ENCODE data around the gene AKAP10. TPM values are rescaled to one million over a fixed set of nuclear protein-coding genes. Genes with fewer than 3 reads are reported as not detected.

The AKAP10 gene
- total RNA-seq, 3 donors from 2014 or later (not counting 1 experiment from before 2014, with no cell fraction given), result 46.2 to 60.9 (median 48.6) TPM

DNA sequence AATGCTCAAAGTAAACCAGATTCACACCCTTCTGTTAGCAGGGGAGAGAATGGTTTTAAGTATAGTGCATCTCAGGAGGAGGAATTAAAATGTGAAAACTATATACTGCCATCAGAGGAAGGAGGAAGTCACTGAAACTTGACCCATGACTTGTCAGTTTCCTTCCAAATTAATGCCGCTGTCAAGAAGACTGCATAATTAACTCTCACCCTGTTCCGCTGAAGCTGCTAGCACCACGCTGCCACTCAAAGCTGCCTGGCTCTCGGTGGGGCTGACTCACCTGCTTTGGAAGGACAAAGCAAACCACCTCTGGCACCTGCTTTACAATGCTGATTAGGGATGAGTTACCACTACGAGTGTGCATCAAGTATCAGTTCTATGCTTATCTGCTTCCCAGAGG, 72.1 kb downstream of the AKAP10 start:
- Histone ChIP-seq H3K9me3 (ENCODE audit: control insufficient read depth, insufficient read depth, low read length) (no peaks in the 10 kb centered on the region), H3K27ac (ENCODE audit: low read length) (no peak overlapping the region), H3K4me3 (ENCODE audit: low read length) (no peak overlapping the region), H3K4me1 (ENCODE audit: control insufficient read depth, insufficient read depth, low read length) (no peaks in the 10 kb centered on the region), H3K36me3 (ENCODE audit: control insufficient read depth, insufficient read depth, low read length) (peaks cover 59% of the 10 kb centered on the region), H3K27me3 (ENCODE audit: control insufficient read depth, insufficient read depth, low read length) (no peaks in the 10 kb centered on the region)
- ATAC-seq (no peak), DNase-seq (no peak)
- Mint-ChIP-seq H3K27ac (no peak overlapping the region), H3K27me3 (ENCODE audit: low read depth in 2 of 2) (no peaks in the 10 kb centered on the region), H3K9me3 (no peaks in the 10 kb centered on the region), H3K4me1 (no peaks in the 10 kb centered on the region), H3K4me3 (no peak overlapping the region), H3K36me3 (peaks cover 23% of the 10 kb centered on the region)
- TF ChIP-seq, protein P1, sequence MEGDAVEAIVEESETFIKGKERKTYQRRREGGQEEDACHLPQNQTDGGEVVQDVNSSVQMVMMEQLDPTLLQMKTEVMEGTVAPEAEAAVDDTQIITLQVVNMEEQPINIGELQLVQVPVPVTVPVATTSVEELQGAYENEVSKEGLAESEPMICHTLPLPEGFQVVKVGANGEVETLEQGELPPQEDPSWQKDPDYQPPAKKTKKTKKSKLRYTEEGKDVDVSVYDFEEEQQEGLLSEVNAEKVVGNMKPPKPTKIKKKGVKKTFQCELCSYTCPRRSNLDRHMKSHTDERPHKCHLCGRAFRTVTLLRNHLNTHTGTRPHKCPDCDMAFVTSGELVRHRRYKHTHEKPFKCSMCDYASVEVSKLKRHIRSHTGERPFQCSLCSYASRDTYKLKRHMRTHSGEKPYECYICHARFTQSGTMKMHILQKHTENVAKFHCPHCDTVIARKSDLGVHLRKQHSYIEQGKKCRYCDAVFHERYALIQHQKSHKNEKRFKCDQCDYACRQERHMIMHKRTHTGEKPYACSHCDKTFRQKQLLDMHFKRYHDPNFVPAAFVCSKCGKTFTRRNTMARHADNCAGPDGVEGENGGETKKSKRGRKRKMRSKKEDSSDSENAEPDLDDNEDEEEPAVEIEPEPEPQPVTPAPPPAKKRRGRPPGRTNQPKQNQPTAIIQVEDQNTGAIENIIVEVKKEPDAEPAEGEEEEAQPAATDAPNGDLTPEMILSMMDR (IDR thresholded peaks at IDR 0.05), result no peak
- intact Hi-C loops (cut with micrococcal nuclease), result no loop called here
- 84% methylated on average over 5 of the region's 5 CpGs for WGBS (ENCODE audit: insufficient coverage)

DNA sequence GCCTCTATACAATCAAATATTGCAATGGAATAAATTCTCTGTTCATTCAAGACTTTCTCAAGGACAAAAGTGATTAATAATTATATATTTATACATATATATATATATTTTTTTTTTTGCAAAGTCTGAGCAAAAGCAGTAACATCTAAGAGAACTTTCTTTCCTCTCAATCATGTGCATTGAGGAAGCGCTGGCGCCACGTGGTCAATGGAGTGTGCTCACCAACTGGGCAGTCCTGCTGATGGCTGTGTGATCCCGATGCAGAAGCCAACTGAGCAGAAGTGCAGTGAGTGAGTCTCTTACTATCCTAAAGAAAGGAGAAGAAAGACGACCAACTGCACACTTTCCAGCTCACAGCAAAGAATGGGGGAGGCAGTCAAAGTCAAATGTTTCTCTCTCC, 72.7 kb downstream of the AKAP10 start:
- no peaks in the 10 kb centered on the region for H3K27me3 ChIP-seq (ENCODE audit: control insufficient read depth, insufficient read depth, low read length)
- H3K9me3 ChIP-seq (ENCODE audit: control insufficient read depth, insufficient read depth, low read length), result no peaks in the 10 kb centered on the region
- H3K4me3 ChIP-seq (ENCODE audit: low read length), result no peak overlapping the region
- no peak for DNase-seq
- TF ChIP-seq, protein P1 (IDR thresholded peaks at IDR 0.05), result no peak
- H3K9me3 Mint-ChIP-seq, result no peaks in the 10 kb centered on the region
- H3K4me1 Mint-ChIP-seq, result no peaks in the 10 kb centered on the region
- H3K36me3 ChIP-seq (ENCODE audit: control insufficient read depth, insufficient read depth, low read length), result peaks cover 59% of the 10 kb centered on the region
- no peak overlapping the region for H3K4me3 Mint-ChIP-seq
- 96% methylated on average over 4 of the region's 5 CpGs for WGBS (ENCODE audit: insufficient coverage)
- intact Hi-C loops (cut with micrococcal nuclease), result no loop called here
- no peaks in the 10 kb centered on the region for H3K27me3 Mint-ChIP-seq (ENCODE audit: low read depth in 2 of 2)
- no peak overlapping the region for H3K27ac Mint-ChIP-seq
- ATAC-seq, result no peak
- H3K27ac ChIP-seq (ENCODE audit: low read length), result no peak overlapping the region
- H3K36me3 Mint-ChIP-seq, result peaks cover 23% of the 10 kb centered on the region
- no peaks in the 10 kb centered on the region for H3K4me1 ChIP-seq (ENCODE audit: control insufficient read depth, insufficient read depth, low read length)

DNA sequence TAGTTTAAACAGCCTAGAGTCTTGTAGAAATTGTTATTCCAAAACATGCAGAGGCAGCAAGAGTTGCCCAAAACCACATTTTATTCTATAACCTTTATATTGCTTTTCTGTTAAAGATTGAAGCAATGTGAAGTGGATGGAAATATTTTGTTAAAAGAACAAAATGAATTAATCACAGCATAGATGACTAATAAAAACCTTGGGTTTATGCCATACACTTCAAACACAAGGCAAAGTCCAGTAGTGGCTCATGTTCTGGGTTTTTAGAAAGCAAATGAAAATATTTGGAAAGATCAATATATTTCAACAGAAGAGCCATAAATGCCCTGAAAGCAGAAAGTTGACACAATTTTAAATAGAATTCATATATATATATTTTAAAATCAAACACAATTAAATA, 73.2 kb downstream of the AKAP10 start:
- DNase-seq (no peak), ATAC-seq (no peak)
- Histone ChIP-seq H3K27me3 (ENCODE audit: control insufficient read depth, insufficient read depth, low read length) (no peaks in the 10 kb centered on the region), H3K4me3 (ENCODE audit: low read length) (no peak overlapping the region), H3K36me3 (ENCODE audit: control insufficient read depth, insufficient read depth, low read length) (peaks cover 54% of the 10 kb centered on the region), H3K4me1 (ENCODE audit: control insufficient read depth, insufficient read depth, low read length) (no peaks in the 10 kb centered on the region), H3K27ac (ENCODE audit: low read length) (no peak overlapping the region), H3K9me3 (ENCODE audit: control insufficient read depth, insufficient read depth, low read length) (no peaks in the 10 kb centered on the region)
- TF ChIP-seq, protein P1 (IDR thresholded peaks at IDR 0.05), result no peak
- Mint-ChIP-seq H3K27ac (peak overlapping the region in 1 of 2 donors; percentile 45), H3K4me3 (no peak overlapping the region), H3K36me3 (peaks cover 20% of the 10 kb centered on the region), H3K9me3 (no peaks in the 10 kb centered on the region), H3K4me1 (no peaks in the 10 kb centered on the region), H3K27me3 (ENCODE audit: low read depth in 2 of 2) (no peaks in the 10 kb centered on the region)
- intact Hi-C loops (cut with micrococcal nuclease), result no loop called here

DNA sequence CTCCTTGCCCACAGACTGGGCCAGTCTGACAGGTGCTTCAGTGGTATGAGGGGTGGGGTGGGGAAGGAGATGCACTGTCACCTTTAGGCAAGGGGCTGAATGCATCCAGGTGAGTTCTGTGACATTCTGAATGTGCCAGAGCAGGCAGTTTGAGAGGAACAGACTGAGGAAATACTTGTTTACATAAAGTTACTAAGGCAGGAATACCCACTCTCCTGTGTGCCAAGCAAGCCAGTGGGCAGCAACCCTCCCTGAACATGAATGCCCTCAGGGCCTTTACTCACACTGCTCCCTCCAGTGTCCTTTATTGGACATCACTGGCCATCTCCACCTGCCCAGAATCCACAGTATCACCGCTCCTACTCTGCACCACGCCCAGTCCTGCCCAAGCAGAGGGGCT, 76.8 kb downstream of the AKAP10 start:
- TF ChIP-seq, protein P1 (IDR thresholded peaks at IDR 0.05), result no peak
- DNase-seq (no peak), ATAC-seq (no peak)
- 96% methylated on average over 2 of the region's 2 CpGs for WGBS (ENCODE audit: insufficient coverage)
- Mint-ChIP-seq H3K9me3 (no peaks in the 10 kb centered on the region), H3K36me3 (peaks cover 10% of the 10 kb centered on the region), H3K4me3 (no peak overlapping the region), H3K27me3 (ENCODE audit: low read depth in 2 of 2) (no peaks in the 10 kb centered on the region), H3K27ac (no peak overlapping the region), H3K4me1 (peaks cover 0 to 9% of the 10 kb centered on the region in 2 donors)
- Histone ChIP-seq H3K4me1 (ENCODE audit: control insufficient read depth, insufficient read depth, low read length) (no peaks in the 10 kb centered on the region), H3K27me3 (ENCODE audit: control insufficient read depth, insufficient read depth, low read length) (no peaks in the 10 kb centered on the region), H3K9me3 (ENCODE audit: control insufficient read depth, insufficient read depth, low read length) (no peaks in the 10 kb centered on the region), H3K27ac (ENCODE audit: low read length) (no peak overlapping the region), H3K4me3 (ENCODE audit: low read length) (no peak overlapping the region), H3K36me3 (ENCODE audit: control insufficient read depth, insufficient read depth, low read length) (peaks cover 27% of the 10 kb centered on the region)
- intact Hi-C loops (cut with micrococcal nuclease), result no loop called here
